Activated T-cell treated with anti-CD3 and anti-CD28 coated beads, Interleukin-2, amount 50 U/mL, for 1 hour (primary cell): ENCODE data around the gene SF3B1.
"Not testable (repeated sequence)": the region's sequence is repeated elsewhere in the genome, so short reads cannot be mapped to it uniquely, and the experiment has no call there.

Experiments
- DNase-seq: peaks from one replicate; pipeline ENCODE4 v3.0.0-alpha.2; 2020

Gene SF3B1

DNA sequence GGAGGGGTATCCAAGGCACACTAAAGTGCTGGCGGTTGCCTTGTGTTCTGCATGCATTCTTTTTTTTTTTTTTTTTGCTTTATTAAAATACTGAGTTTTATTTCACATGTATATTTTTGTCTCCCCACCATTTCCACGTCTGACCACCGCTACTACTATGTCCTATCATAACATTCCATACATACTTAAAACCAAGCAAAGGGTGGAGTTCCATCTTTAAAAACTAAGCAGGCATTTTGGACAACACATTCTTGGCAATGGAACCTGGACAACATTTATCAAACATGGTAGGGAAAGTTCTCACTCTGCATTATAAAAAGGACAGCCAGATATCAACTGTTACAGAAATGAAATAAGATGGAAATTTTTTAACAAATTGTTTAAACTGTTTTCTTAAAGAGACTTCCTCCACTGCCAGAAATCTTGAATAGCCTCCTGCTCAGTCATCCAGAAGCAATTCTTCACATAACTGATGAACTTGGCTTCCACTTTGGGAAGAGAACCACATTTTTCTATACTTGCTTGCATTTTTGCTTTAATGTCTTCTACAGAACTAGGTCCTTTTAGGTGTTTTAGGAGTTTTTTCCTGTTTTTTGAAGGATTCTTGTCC lies 55.4 kb downstream of the SF3B1 start:
- not testable (repeated sequence) for DNase-seq

DNA sequence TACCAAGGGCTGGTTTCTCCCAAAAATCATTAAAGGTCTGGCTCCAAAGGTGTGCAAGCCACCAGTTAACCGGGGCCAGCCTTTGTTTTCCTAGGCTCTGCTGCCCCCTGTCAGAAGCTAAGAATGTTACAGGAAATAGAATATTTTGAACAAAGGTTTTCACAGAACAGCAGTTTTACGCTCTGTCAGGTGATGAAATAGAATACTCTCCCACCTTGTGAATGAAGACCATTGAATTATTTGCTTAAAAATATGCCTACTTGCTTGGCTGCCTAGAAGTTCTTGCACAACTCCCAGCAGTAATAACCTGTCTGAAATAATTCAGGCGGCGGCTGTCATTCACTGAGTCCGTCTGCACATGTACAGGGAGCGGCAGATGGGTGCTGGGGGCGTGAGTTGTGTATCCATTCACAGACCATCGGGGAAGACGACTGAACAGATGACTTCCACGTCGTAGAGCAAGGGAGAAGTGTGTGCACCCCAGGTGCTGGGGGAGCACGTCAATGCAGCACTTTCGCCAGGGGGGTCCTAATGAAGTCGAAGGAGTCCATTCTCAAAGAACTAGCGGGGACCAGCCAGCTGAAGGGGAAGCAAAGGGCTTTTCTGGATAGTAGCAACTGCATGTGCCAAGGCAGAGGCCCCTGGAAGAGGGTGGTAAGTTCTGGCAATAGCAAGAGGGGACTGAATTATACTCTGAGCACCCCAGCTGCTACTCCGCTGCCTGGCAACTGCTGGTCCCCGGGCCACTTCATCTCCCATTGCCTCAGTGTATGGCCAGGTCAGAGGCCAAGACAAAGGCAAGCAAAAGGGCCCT lies 56.1 kb downstream of the SF3B1 start:
- DNase-seq = peak; percentile 67

GRCh38 chr2:197378086-197378485 lies 56.7 kb downstream of the SF3B1 start:
- no peak for DNase-seq

- no peak for DNase-seq
Measured at GRCh38 chr2:197377670-197378069, 57.2 kb downstream of the SF3B1 start.

GRCh38 chr2:197372592-197372991 lies 62.2 kb downstream of the SF3B1 start:
- no peak for DNase-seq

- not testable (repeated sequence) for DNase-seq
Measured at GRCh38 chr2:197370664-197371063, 64.2 kb downstream of the SF3B1 start.

GRCh38 chr2:197369933-197370320 lies 64.9 kb downstream of the SF3B1 start:
- no peak for DNase-seq

DNA sequence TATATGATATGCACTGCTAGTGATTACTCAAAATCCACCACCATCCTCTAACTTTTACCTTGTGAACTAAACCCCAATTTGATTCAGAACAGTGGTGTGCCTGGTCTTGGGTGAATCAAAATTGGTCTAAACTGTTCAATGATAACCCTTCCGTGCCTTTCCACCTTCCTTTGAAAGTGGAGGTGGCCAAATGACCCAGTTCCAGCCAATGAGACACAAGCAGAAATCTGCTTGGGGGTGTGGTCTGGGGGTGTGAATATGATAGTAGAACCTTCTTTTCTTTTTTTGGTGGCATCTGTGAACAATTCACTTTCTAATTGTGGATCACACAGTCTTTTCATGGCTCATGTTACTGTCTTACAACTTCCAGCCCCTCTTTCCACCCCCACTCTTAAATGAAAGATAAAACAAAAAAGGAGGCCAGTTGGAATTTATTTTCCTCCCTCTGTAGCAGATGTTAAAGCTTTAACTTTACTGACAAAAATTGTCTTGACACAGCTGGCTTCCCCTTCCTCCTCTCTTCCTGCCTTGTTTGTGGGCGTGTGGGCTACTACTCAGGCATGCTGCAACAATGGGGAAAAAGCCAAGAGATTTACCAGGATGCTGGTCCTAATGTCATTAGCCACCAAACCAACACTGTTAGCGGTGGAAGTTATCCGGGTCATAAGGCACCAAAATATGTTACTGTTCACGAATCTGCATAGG lies 65.4 kb downstream of the SF3B1 start:
- no peak for DNase-seq

- DNase-seq = no peak
Measured at GRCh38 chr2:197368412-197368811, 66.4 kb downstream of the SF3B1 start.

DNA sequence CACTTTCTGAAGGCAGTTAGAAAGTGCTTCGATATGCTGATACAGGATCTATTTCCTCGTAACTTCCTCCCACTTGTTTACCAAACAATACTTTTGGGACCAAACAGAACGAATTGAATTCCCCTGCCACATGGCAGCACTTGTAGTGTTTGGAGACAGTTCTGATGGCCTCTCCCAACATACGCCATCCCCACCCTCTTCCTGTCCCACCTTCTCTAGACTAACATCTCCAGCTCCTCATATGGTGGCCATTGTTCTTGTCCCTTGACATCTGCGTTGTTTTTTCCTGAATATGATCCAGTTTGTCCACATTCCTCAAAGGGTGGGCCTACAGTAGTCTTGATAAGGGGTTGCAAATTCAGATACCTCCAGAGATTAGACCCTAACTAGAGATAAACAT lies 70.8 kb downstream of the SF3B1 start:
- no peak for DNase-seq

DNA sequence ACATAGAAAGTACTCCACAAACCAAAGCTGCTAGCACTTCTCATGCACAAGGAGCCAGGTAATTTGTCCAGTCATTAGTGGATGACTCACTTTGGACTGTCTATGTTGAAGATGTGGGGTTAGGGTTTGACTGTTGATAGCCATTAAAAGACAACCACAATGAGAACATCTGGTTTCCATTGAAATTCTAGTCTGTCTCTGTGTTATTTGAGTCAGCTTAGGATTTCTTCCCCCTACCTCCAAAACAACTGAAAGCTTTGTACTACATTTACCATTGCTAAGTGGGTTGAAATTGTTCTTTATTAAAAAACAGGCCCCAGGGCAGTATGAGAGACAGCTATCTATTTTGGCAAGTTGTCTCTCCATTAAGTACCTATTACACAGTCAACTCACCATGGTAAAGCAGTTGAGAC lies 74.1 kb downstream of the SF3B1 start:
- no peak for DNase-seq

- DNase-seq = no peak
Measured at GRCh38 chr2:197359859-197360258, 75.0 kb downstream of the SF3B1 start.

GRCh38 chr2:197358931-197359330 lies 75.9 kb downstream of the SF3B1 start:
- no peak for DNase-seq

GRCh38 chr2:197357986-197358385 lies 76.8 kb downstream of the SF3B1 start:
- no peak for DNase-seq

GRCh38 chr2:197356136-197356535 lies 78.7 kb downstream of the SF3B1 start:
- no peak for DNase-seq

DNA sequence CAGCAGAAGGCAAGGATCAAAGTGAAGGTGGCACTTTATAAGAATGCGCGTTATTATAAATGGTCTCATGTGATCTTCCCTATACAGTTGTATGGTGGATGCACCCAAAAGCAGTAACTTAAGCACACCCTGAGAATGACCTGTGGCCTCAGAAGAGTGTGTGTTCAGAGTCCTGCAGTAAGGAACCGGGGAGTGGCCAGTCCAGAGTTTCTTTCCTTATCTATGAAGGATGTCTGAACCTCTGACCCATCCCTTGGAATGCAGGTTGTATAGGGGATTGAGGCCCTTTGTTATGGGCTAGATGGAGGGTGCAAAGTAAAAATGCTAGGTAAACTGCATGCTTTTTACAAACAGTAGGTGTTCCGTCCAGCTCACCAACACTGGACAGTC lies 80.7 kb downstream of the SF3B1 start:
- DNase-seq = no peak

DNA sequence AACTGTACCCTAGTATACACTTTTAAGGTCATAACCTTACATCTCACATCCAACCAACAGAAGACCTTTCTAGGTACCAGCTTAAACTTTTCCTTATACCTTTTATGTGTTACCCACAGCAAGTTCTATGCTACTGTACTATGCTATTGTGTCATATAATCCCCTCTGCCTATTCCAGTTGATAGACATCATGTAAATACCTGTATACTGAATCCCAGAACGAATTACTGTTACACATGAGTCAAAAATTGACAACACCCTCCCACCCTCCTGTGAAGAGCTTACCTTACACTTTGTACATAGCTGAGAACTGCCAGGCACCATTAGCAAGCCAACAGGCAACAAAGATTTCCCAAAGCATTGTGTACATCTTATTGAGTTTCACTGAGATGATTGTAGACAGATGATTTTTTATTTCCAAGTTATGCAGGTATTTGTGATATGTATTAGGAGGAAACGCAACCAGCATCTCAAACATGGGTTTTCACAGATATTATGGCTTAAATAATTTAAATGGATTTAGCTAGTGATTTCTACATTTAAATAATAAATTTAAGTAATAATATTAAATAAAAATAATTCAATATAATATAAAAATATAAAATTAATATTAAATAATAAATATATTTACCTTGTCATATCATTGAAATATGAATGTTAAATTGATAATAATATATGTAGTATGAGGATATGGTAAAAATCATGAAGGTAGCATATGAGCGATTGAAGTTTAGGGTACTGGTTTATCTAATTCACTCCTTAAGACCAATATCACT lies 81.2 kb downstream of the SF3B1 start:
- DNase-seq = no peak

- no peak for DNase-seq
Measured at GRCh38 chr2:197349699-197350098, 85.1 kb downstream of the SF3B1 start.

GRCh38 chr2:197348721-197349360 lies 86.0 kb downstream of the SF3B1 start:
- DNase-seq = no peak

- no peak for DNase-seq
Measured at GRCh38 chr2:197345846-197346370, 88.9 kb downstream of the SF3B1 start.

GRCh38 chr2:197343968-197344367 lies 90.9 kb downstream of the SF3B1 start:
- DNase-seq = not testable (repeated sequence)

GRCh38 chr2:197340591-197340990 lies 94.2 kb downstream of the SF3B1 start:
- no peak for DNase-seq
